Calu3 (cell line): Measurements from ENCODE around the gene KCNT2. TPM values are rescaled to one million over a fixed set of nuclear protein-coding genes. Genes with fewer than 3 reads are reported as not detected.

Source experiments
- BruUV-seq: library from RNA; stranded (reverse); fragments of 400-500 nt; replicated peaks from 2 replicates; lab custom pipeline; 2021; lab: Mats Ljungman, UMichigan
- CTCF ChIA-PET: fragments of 300-600 bp; sonication (Branson Sonifier 250); formaldehyde crosslinking; loops from one replicate; lab custom pipeline; 2022; ENCODE audit warnings: antibody characterized with exemption; lab: Charles Lee
- DNase-seq: peaks from one replicate; pipeline ENCODE4 v3.0.0; 2022
- H3K27ac Mint-ChIP-seq: one replicate; pipeline ENCODE4 v1.8.0; 2022; ENCODE audit warnings: mixed read lengths; ENCODE audit not compliant: unreplicated experiment
- H3K27me3 Mint-ChIP-seq: one replicate; pipeline ENCODE4 v1.8.0; 2022; ENCODE audit warnings: mixed read lengths; ENCODE audit not compliant: unreplicated experiment
- H3K36me3 Mint-ChIP-seq: one replicate; pipeline ENCODE4 v1.8.0; 2022; ENCODE audit warnings: mild to moderate bottlenecking, moderate library complexity, mixed read lengths; ENCODE audit not compliant: insufficient read depth, unreplicated experiment
- H3K4me1 Mint-ChIP-seq: one replicate; pipeline ENCODE4 v1.8.0; 2022; ENCODE audit warnings: mild to moderate bottlenecking, low read depth, mixed read lengths; ENCODE audit not compliant: unreplicated experiment
- H3K4me3 Mint-ChIP-seq: one replicate; pipeline ENCODE4 v1.8.0; 2022; ENCODE audit warnings: mild to moderate bottlenecking, low read depth, moderate library complexity, mixed read lengths; ENCODE audit not compliant: unreplicated experiment
- H3K9me3 Mint-ChIP-seq: one replicate; pipeline ENCODE4 v1.8.0; 2022; ENCODE audit warnings: low read depth, mixed read lengths; ENCODE audit not compliant: unreplicated experiment
- intact Hi-C: fragments of 100-400 bp; cut with micrococcal nuclease; formaldehyde crosslinking; loops from one replicate; pipeline ENCODE4 v1.10.0; 2022; ENCODE audit not compliant: unreplicated experiment
- microRNA-seq: library from miRNA; unstranded; fragments of <30 nt; microRNA quantifications from one replicate; pipeline ENCODE4 v1.2.0, GENCODE V29; 2022
- total RNA-seq: library from RNA; stranded (reverse); gene quantifications from 2 replicates; pipeline ENCODE4 v1.2.3, GENCODE V29; 2022
- TF ChIP-seq, protein P1 (sequence below): fragments of 200-600 bp; IDR thresholded peaks from one replicate; pipeline ENCODE4 v1.8.0; 2022; ENCODE audit warnings: antibody characterized with exemption; ENCODE audit not compliant: unreplicated experiment

Gene KCNT2
- total RNA-seq, 1 experiment from 2014 or later, result 3.3 TPM

DNA sequence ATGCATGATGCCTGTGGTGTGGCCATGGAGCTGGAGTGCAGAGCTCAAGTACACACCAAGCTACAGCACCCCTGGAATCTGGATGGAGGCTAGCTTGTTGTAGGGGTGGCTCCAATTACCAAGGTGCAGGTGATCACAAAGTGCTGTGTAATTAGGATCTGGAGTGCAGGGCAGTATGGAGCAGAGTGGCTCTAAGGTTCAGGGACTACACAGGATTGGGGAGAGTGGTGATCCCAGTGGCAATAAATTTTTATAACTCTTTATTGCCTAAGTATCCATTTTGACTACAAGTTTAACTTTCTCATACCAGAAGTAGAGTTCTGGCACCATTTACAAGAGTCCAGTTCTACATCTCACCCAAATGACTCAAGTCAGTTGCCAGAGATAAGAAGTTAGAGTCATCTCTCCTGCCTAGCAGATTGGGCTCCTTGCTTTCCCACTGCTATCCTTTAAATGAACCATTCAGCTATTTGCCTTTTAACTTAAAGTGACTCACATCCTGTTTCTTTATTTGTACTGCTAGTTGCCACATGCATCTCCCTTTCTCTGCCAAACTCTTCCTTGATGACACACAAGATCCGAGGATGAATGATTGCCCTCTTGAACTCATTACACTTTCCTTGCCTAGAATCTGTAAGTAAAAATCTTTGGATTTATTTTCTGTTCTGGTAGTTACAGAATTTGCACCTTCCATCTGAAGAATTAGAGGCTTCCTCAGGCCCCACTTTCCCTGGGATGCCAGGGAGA is 427.2 kb downstream of the KCNT2 start:
- peaks cover 27% of the 10 kb centered on the region for H3K4me1 Mint-ChIP-seq
- peak; percentile 16 for DNase-seq
- peaks cover 4% of the 10 kb centered on the region for H3K9me3 Mint-ChIP-seq
- intact Hi-C loops, result no loop called here
- H3K36me3 Mint-ChIP-seq, result peaks cover 7% of the 10 kb centered on the region
- CTCF ChIA-PET, result no interaction called here
- no TSS peak for BruUV-seq
- H3K27ac Mint-ChIP-seq, result peak overlapping the region; percentile 27
- no peaks in the 10 kb centered on the region for H3K27me3 Mint-ChIP-seq
- TF ChIP-seq, protein P1, sequence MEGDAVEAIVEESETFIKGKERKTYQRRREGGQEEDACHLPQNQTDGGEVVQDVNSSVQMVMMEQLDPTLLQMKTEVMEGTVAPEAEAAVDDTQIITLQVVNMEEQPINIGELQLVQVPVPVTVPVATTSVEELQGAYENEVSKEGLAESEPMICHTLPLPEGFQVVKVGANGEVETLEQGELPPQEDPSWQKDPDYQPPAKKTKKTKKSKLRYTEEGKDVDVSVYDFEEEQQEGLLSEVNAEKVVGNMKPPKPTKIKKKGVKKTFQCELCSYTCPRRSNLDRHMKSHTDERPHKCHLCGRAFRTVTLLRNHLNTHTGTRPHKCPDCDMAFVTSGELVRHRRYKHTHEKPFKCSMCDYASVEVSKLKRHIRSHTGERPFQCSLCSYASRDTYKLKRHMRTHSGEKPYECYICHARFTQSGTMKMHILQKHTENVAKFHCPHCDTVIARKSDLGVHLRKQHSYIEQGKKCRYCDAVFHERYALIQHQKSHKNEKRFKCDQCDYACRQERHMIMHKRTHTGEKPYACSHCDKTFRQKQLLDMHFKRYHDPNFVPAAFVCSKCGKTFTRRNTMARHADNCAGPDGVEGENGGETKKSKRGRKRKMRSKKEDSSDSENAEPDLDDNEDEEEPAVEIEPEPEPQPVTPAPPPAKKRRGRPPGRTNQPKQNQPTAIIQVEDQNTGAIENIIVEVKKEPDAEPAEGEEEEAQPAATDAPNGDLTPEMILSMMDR, result no peak
- H3K4me3 Mint-ChIP-seq, result no peak overlapping the region

DNA sequence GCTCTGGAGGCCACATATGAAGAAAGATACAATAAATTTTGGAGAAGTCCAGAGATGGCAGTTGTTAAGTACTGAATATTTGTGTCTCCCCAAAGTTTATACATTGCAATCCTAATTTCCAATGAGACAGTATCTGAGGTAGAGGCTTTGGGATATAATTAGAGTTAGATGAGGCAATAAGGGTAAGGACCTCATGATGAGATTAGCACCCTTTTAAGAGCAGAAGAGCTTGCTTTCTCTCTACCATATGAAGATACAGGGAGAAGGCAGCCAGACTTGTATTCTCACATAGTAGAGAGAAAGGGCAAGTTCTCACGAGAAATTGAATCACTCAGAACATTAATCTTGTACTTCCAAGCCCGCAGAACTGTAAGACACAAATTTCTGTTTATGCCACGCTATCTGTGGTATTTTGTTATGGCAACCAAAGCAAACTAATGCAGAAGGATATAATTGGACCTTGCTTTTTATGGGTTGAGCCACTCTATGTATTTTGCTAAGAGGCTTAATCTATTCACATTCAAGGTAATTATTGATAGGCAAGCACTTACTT is 430.1 kb downstream of the KCNT2 start:
- Mint-ChIP-seq H3K27ac (no peak overlapping the region), H3K4me3 (no peak overlapping the region), H3K9me3 (peaks cover 4% of the 10 kb centered on the region), H3K36me3 (peaks cover 7% of the 10 kb centered on the region), H3K27me3 (no peaks in the 10 kb centered on the region), H3K4me1 (peaks cover 27% of the 10 kb centered on the region)
- DNase-seq, result no peak
- CTCF ChIA-PET, result no interaction called here
- BruUV-seq, result no TSS peak
- TF ChIP-seq, protein P1, result no peak
- intact Hi-C loops, result no loop called here

Small RNAs within 50 kb of the gene (microRNA-seq; reads per million reads assigned to microRNA genes)
- not detected for gene MIR4735

Other genes with a start within 250 kb of the KCNT2 start
- 26.1 and 43.9 TPM in 2 replicates for gene CFH, start 43.6 kb upstream of the KCNT2 start, total RNA-seq
- not detected in 2 replicates for gene CFHR3, start 166.4 kb upstream of the KCNT2 start, total RNA-seq
- gene CFHR1, start 211.3 kb upstream of the KCNT2 start, total RNA-seq, result not detected in 2 replicates